Spleen (tissue), 11 donors: ENCODE measurements around the gene MXRA8. TPM values are rescaled to one million over a fixed set of nuclear protein-coding genes. Genes with fewer than 3 reads are reported as not detected.

Experiments used
- DNase-seq: peaks from one replicate; pipeline ENCODE4 v3.0.0-alpha.2; 2020
- H3K27ac ChIP-seq, 8 donors: fragments of 200-600 bp; sonication (generic) in 7 of 8; 1 replicate in 4 of 8; 2 replicates in 4 of 8; pipeline versions ENCODE4 v1.5.0 to v1.8.0; 2016 to 2021; ENCODE audit warnings: inconsistent platforms in 4 of 8, mild to moderate bottlenecking in 4 of 8, moderate library complexity in 1 of 8
- H3K27me3 ChIP-seq, 7 donors: fragments of 200-600 bp; sonication (generic) in 6 of 7; replicated peaks in 1 of 7; 1 replicate in 4 of 7; 2 replicates in 3 of 7; pipeline versions ENCODE4 v1.5.0 to v1.8.0; 2016 to 2021; ENCODE audit warnings: inconsistent platforms in 3 of 7, mild to moderate bottlenecking in 1 of 7
- H3K36me3 ChIP-seq, 6 donors: fragments of 200-600 bp; sonication (generic) in 5 of 6; 1 replicate in 4 of 6; 2 replicates in 2 of 6; pipeline versions ENCODE4 v1.5.0 to v1.8.0; 2016 to 2021; ENCODE audit warnings: inconsistent platforms in 2 of 6
- H3K4me1 ChIP-seq, 6 donors: fragments of 200-600 bp; sonication (generic) in 5 of 6; 1 replicate in 3 of 6; 2 replicates in 3 of 6; pipeline versions ENCODE4 v1.5.0 to v1.8.0; 2016 to 2021; ENCODE audit warnings: inconsistent platforms in 3 of 6
- H3K4me3 ChIP-seq, 8 donors: fragments of 200-600 bp; sonication (generic) in 7 of 8; 1 replicate in 4 of 8; 2 replicates in 4 of 8; pipeline versions ENCODE4 v1.5.0 to v1.8.0; 2016 to 2021; ENCODE audit warnings: inconsistent platforms in 4 of 8, mild to moderate bottlenecking in 4 of 8, moderate library complexity in 2 of 8
- H3K9me3 ChIP-seq, 8 donors: fragments of 200-600 bp; sonication (generic) in 7 of 8; 1 replicate in 4 of 8; 2 replicates in 4 of 8; pipeline versions ENCODE4 v1.5.0 to v1.8.0; 2016 to 2021; ENCODE audit warnings: inconsistent platforms in 4 of 8
- CTCF ChIP-seq, 11 experiments: fragments of 200-600 bp in 7 of 11; fragments of 450-650 bp in 4 of 11; sonication (generic) in 4 of 11; IDR thresholded peaks in 8 of 11; conservative IDR thresholded peaks in 3 of 11; 1 replicate in 7 of 11; 2 replicates in 4 of 11; pipeline versions ENCODE4 v1.4.0 to v1.8.0; 2016 to 2021; ENCODE audit warnings: antibody characterized with exemption in 11 of 11, inconsistent platforms in 4 of 11, mild to moderate bottlenecking in 1 of 11
- POLR2A ChIP-seq, 3 donors: fragments of 450-650 bp; IDR thresholded peaks; one replicate each; pipeline ENCODE4 v1.5.1; 2017; ENCODE audit warnings: antibody characterized with exemption in 3 of 3, mild to moderate bottlenecking in 1 of 3
- POLR2AphosphoS5 ChIP-seq, 3 donors: sonication (generic); formaldehyde crosslinking; IDR thresholded peaks; one replicate each; pipeline ENCODE4 v1.5.1; 2017; ENCODE audit warnings: antibody characterized with exemption in 3 of 3
- WGBS, 5 donors: extraction: QIAGEN DNeasy Blood & Tissue Kit in 3 of 5; methylation state at CpG; one replicate each; pipeline versions ENCODE4 v1.1.5 to v1.1.7; 2013 to 2018; 5-methylcytosine and 5-hydroxymethylcytosine counted together
- intact Hi-C: fragments of 100-400 bp; cut with DNase I; formaldehyde crosslinking; loops from one replicate; pipeline ENCODE4 v1.15.0; 2023; ENCODE audit warnings: low total_unique reads
- polyA plus RNA-seq, 3 donors: library from polyadenylated mRNA; stranded (reverse); fragments of 200-250 nt; gene quantifications; one replicate each; pipeline ENCODE4 v1.2.1, GENCODE V29; 2013
- total RNA-seq, 7 donors: library from RNA; depleted of rRNA in 3 of 7; stranded (reverse); fragments of >200 nt in 3 of 7; fragmentation: NEBNext Ultra II Directional in 4 of 7; extraction: Animal tissue kit (Norgen Biotek cat#: 25700) in 4 of 7; gene quantifications; one replicate each; pipeline versions ENCODE4 v1.1.0 to v1.2.1, GENCODE V29; 2016 to 2021
- donor health status: healthy with polysubstance abuse.
- donor health status: DM: no; HTN: no; CAD: no; lungs with moderate emphysema.
- donor health status: DM: no; HTN: no; CAD: no.
- donor health status: Bipolar disorder and iron deficiency.
- donor health status: healthy.
- donor health status: DM: no; HTN: no; CAD: no.
- donor health status: DM: yes; HTN: yes; CAD: no.

The MXRA8 gene
- total and polyA plus RNA-seq, 10 donors = 25.9 to 71.7 (median 47.1) TPM

DNA sequence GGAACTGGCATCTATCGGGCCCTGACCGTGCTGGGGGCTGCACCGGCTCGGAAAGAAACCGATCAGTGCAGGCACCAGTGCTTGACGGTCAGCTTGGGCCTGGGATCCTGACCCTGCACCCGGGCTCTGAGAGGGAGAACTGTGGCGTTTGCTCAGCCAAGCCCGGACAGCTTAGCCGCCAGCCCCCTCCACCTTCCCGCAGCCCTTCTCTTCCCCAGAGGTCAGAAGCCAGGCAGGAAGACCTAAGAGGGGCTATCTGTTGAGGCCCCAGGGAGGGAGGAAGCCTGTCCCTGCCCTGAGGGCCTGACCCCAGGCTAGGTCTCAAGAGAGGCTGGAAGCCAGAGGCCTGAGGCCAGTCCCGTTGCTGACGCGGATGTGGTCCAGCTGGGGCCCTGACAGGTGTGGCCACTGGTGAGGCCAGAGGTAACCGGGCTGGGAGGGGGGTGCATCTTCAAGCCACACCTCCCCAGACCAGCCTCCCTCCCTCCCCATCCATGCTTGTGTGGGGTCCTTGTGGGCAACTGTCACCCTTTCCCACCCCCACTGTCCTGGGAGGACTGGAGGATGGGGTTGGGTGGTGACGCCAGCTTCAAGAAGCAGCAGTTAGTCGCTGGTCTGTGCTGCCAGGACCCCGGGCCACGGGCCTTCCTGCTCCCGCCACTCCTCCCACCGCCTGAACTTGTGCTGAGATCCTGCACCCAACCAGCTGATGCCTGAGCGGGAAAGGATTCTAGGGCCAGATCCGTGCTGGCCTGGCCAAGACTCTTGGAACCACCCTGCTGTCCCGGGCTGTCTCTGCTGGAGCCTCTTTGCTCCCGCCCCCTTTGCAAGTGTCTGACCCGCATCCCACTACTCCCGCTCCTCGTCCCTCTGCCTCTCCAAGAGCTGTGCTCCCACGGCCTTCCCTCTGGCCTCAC is 6.6 kb downstream of the MXRA8 start:
- H3K4me3 ChIP-seq = peak overlapping the region in 1 of 8 donors; percentile 35
- intact Hi-C loops = no loop called here
- WGBS, 5 donors = 71 to 80% (median 74%) methylated on average over 28 to 29 of the region's 29 CpGs

DNA sequence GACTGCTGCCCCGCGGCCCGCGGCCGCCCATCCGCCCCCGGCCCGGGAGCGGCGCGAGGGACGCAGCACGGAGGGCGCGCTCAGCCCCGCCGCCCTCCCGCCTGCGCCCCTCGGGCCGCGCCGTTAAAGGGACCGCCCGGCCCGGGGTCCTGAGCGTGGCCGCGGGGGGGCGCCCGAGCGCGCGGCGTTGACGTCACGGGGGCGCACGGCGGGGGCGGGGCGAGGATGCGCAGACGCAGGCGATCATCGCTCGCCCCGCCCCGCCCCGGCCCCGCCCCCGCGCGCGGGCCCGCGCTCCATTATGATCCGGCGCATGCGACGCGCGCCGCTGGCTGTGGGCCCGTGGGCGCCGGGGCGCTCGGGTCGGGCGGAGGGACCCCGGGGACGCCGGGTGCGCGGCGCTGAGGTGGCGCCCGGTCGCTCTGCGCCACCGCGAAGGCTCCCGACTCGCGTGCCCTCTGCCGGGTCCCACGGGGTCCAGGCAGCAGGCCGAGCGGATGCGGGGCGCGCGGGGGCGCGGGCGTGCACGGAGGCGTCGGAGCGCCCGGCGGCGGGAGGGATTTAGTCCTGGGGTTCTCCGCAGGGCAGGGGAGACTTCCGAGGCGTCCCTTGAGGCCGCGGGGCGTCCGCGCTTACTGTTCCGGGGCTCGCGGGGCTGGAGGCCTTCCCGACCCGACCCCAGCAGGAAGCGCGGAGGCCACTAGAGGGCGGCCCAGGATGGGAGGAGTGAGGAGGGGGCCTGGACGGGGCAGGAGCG is 8.9 kb downstream of the MXRA8 start, which contains the start of gene DVL1:
Gene DVL1, minus strand, starts transcription at position 163 of the 757 bp plus-strand sequence. CDS start 353 bp downstream, outside the sequence.
- TF ChIP-seq POLR2AphosphoS5 (IDR thresholded peaks at IDR 0.05) (peak in 2 of 3 donors; percentile 64 to 71), CTCF (IDR thresholded peaks at IDR 0.05 in 8 of 11, conservative IDR thresholded peaks at IDR 0.05 in 3 of 11) (peak in 9 of 11 experiments; percentile 25 to 64 (median 51)), POLR2A (IDR thresholded peaks at IDR 0.05) (no peak)
- intact Hi-C loops = no loop called here
- DNase-seq = peak; percentile 95
- no peaks in the 10 kb centered on the region for H3K9me3 ChIP-seq
- peak within 1 kb of the TSS; percentile 59 to 91 (median 68) for H3K4me3 ChIP-seq
- 0 to 1% (median 0%) methylated on average over 10 to 122 of the region's 122 CpGs for WGBS, 5 donors
- H3K4me1 ChIP-seq = peaks cover 19 to 74% (median 62%) of the 10 kb centered on the region in 6 donors
- peaks cover 0 to 18% (median 0%) of the 10 kb centered on the region in 6 donors for H3K36me3 ChIP-seq
- H3K27ac ChIP-seq = peak within 1 kb of the TSS; percentile 72 to 93 (median 88)
- peaks cover 4 to 32% (median 21%) of the 10 kb centered on the region in 7 donors for H3K27me3 ChIP-seq

More for the DNA sequence above, 6.6 kb downstream of the MXRA8 start:
- DNase-seq = no peak
- H3K27me3 ChIP-seq = peaks cover 4 to 55% (median 36%) of the 10 kb centered on the region in 7 donors
- H3K4me1 ChIP-seq = peaks cover 12 to 74% (median 63%) of the 10 kb centered on the region in 6 donors
- peak overlapping the region in 7 of 8 donors; percentile 14 to 57 (median 40) for H3K27ac ChIP-seq
- H3K36me3 ChIP-seq = peaks cover 0 to 26% (median 0%) of the 10 kb centered on the region in 6 donors
- no peaks in the 10 kb centered on the region for H3K9me3 ChIP-seq
- TF ChIP-seq POLR2AphosphoS5 (IDR thresholded peaks at IDR 0.05) (peak in 2 of 3 donors; percentile 37 to 57), CTCF (IDR thresholded peaks at IDR 0.05 in 8 of 11, conservative IDR thresholded peaks at IDR 0.05 in 3 of 11) (no peak)

DNA sequence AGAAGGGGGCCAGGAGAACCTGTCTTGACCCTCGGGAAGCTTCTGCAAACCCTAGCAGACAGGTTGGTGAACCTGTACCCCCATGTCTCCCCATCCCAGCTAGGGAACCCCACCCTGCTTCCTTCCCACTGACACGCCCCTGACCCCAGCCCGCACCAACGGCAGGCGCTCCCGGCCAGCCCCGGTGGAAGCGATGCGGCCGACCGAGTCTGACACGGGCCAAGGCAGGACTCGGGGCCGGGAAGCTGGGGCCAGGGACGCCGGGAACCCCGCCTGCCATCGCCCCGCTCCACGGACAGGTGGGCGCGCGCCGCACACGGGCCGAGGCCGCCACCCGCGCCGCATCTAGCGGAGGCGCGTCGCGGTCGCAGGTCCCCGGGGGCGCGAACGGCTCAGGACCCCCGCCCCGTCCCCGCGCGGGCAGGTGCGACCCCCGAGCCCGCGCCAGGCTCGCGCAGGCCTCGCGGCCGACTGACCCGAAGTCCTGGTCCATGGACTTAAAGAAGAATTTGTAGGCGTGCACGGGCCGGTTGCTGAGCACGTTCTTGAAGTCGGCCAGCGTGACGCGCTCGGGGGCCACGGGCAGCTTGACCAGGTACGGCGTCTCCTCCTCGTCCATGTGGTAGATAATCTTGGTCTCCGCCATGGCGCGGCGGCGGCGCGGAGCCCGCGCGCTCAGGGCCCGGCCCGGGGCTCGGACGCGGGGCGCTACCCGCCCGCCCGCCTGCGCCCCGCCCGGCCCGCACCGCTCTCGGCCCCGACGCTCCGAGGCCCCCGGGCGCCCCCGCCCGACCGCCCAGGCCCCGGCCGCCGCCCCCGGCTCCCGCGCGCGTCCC is 9.7 kb downstream of the MXRA8 start:
- 0 to 1% (median 1%) methylated on average over 21 to 109 of the region's 109 CpGs for WGBS, 5 donors
- peak; percentile 90 for DNase-seq
- peak overlapping the region; percentile 58 to 91 (median 68) for H3K4me3 ChIP-seq
- H3K36me3 ChIP-seq = peaks cover 0 to 10% (median 0%) of the 10 kb centered on the region in 6 donors
- TF ChIP-seq CTCF (IDR thresholded peaks at IDR 0.05 in 8 of 11, conservative IDR thresholded peaks at IDR 0.05 in 3 of 11) = no peak
- TF ChIP-seq POLR2AphosphoS5 (IDR thresholded peaks at IDR 0.05) = peak in 2 of 3 donors; percentile 47 to 67
- TF ChIP-seq POLR2A (IDR thresholded peaks at IDR 0.05) = no peak
- H3K4me1 ChIP-seq = peaks cover 19 to 69% (median 54%) of the 10 kb centered on the region in 6 donors
- peaks cover 4 to 24% (median 13%) of the 10 kb centered on the region in 7 donors for H3K27me3 ChIP-seq
- no peaks in the 10 kb centered on the region for H3K9me3 ChIP-seq
- peak overlapping the region; percentile 2 to 93 (median 74) for H3K27ac ChIP-seq
- intact Hi-C loops = no loop called here
